Measurements from ENCODE around the gene CTAGE15. TPM values are rescaled to one million over a fixed set of nuclear protein-coding genes. Genes with fewer than 3 reads are reported as not detected.
"Not testable (repeated sequence)": the region's sequence is repeated elsewhere in the genome, so short reads cannot be mapped to it uniquely, and the experiment has no call there.

The CTAGE15 gene
- total and polyA plus RNA-seq, 3 experiments from 2014 or later: 0.29 to 0.44 TPM; not detected in 1

DNA sequence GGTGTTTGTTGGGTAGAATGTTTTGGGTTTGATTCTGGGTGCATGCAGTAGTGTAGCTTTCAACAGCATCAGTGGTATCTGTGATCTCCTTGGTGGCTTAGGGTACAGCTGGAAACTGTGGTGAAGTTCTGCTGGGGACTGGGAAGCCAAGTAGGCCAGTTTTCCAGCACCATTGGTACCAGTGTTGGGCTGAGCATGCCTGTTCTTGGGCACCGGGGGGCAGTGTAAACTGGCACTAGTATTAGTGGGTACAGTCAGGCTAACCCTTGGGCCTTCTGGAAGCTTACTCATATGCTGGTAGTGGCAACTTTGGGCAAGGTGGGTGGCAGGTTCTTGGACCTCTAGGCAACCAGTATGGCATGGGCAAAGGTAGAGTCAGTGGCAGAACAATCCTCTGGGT lies 15.6 kb upstream of the CTAGE15 start:
- H3K4me1 Mint-ChIP-seq; H3K27ac Mint-ChIP-seq; H3K27ac ChIP-seq (ENCODE audit: low read depth, low read length); CTCF ChIA-PET; H3K36me3 ChIP-seq (ENCODE audit: insufficient read depth, low read length); DNase-seq; H3K9me3 Mint-ChIP-seq; POLR2A ChIA-PET; H3K36me3 Mint-ChIP-seq; H3K4me3 Mint-ChIP-seq; H3K27me3 Mint-ChIP-seq; H3K4me3 ChIP-seq (ENCODE audit: low read length); H3K4me1 ChIP-seq (ENCODE audit: insufficient read depth, low read length); H3K27me3 ChIP-seq (ENCODE audit: insufficient read depth, low read length, poor library complexity, severe bottlenecking); H3K9me3 ChIP-seq (ENCODE audit: low read length): not testable (repeated sequence)

DNA sequence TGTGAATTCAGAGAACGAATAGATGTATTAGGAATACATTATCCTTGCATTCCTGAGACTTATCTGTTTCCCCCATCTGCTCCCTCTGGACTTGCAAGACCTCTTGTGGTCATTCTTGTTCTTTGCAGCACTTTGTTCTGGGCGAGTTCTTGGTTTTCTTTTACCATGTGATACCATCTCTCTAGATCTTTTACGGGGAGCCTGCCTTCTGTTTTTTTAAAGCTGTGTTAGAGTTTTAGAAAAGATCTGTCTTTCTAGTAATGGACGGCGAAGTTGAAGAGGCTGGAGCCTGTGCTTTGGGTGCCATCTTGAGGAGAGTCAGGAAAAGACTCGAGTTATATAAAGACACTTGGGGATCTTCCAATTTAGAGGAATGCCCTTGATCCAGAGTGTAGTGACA lies 8.3 kb upstream of the CTAGE15 start:
- H3K27ac ChIP-seq (ENCODE audit: low read depth, low read length); H3K4me1 Mint-ChIP-seq; H3K4me1 ChIP-seq (ENCODE audit: insufficient read depth, low read length); H3K36me3 ChIP-seq (ENCODE audit: insufficient read depth, low read length); CTCF ChIA-PET; H3K9me3 ChIP-seq (ENCODE audit: low read length); H3K27ac Mint-ChIP-seq; DNase-seq; H3K4me3 Mint-ChIP-seq; H3K4me3 ChIP-seq (ENCODE audit: low read length); H3K27me3 Mint-ChIP-seq; H3K27me3 ChIP-seq (ENCODE audit: insufficient read depth, low read length, poor library complexity, severe bottlenecking); H3K9me3 Mint-ChIP-seq; H3K36me3 Mint-ChIP-seq; POLR2A ChIA-PET: not testable (repeated sequence)

DNA sequence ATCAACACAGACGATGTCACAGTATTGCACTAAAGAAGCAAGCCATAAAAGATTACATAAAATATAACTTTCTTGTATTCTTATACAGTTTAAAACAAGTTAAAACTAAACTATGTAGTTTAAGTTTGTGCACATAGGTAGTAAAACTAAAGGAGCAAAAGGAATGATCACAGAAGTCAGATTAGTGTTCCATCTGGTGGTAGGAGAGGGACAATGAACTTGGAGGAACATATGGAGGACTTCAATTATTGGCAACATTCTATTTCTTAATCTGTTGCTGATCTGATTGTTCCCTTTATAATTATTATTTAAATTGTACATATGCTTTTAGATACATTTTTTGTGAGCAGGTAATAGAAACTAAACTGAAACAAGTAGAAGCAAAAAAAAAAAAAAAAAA lies 5.6 kb upstream of the CTAGE15 start:
- H3K4me1 ChIP-seq (ENCODE audit: insufficient read depth, low read length); H3K9me3 ChIP-seq (ENCODE audit: low read length); H3K27me3 Mint-ChIP-seq; H3K4me3 Mint-ChIP-seq; H3K36me3 Mint-ChIP-seq; H3K27me3 ChIP-seq (ENCODE audit: insufficient read depth, low read length, poor library complexity, severe bottlenecking); CTCF ChIA-PET; H3K27ac Mint-ChIP-seq; H3K4me3 ChIP-seq (ENCODE audit: low read length); H3K4me1 Mint-ChIP-seq; H3K9me3 Mint-ChIP-seq; DNase-seq; H3K36me3 ChIP-seq (ENCODE audit: insufficient read depth, low read length); POLR2A ChIA-PET; H3K27ac ChIP-seq (ENCODE audit: low read depth, low read length): not testable (repeated sequence)

DNA sequence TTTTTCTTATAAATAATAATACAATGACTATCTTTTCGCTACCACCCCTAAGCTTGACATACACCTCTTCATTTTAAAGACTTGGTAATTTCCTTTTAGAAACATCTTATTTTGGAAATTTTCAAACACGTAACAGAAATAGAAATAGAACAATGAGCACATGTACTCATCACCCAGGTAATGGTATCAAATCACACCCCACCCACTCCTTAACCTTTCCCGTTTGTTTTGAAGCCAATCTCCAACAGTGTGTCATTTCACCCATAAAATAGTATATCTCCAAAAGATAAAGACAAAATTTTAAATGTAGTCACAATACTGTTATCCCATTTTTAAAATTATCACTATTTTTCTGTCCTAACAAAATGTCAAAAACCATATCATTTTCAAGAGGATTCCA lies 16.6 kb downstream of the CTAGE15 start:
- H3K27me3 Mint-ChIP-seq; CTCF ChIA-PET; H3K9me3 ChIP-seq (ENCODE audit: low read length); H3K27ac ChIP-seq (ENCODE audit: low read depth, low read length); H3K9me3 Mint-ChIP-seq; H3K36me3 Mint-ChIP-seq; H3K4me3 Mint-ChIP-seq; H3K27ac Mint-ChIP-seq; H3K27me3 ChIP-seq (ENCODE audit: insufficient read depth, low read length, poor library complexity, severe bottlenecking); POLR2A ChIA-PET; DNase-seq; H3K4me3 ChIP-seq (ENCODE audit: low read length); H3K4me1 ChIP-seq (ENCODE audit: insufficient read depth, low read length); H3K36me3 ChIP-seq (ENCODE audit: insufficient read depth, low read length); H3K4me1 Mint-ChIP-seq: not testable (repeated sequence)

- H3K27me3 Mint-ChIP-seq; H3K36me3 Mint-ChIP-seq; H3K4me1 ChIP-seq (ENCODE audit: insufficient read depth, low read length); H3K4me1 Mint-ChIP-seq; H3K4me3 Mint-ChIP-seq; DNase-seq; CTCF ChIA-PET; H3K9me3 ChIP-seq (ENCODE audit: low read length); POLR2A ChIA-PET; H3K9me3 Mint-ChIP-seq; H3K4me3 ChIP-seq (ENCODE audit: low read length); H3K27ac ChIP-seq (ENCODE audit: low read depth, low read length); H3K27me3 ChIP-seq (ENCODE audit: insufficient read depth, low read length, poor library complexity, severe bottlenecking); H3K27ac Mint-ChIP-seq; H3K36me3 ChIP-seq (ENCODE audit: insufficient read depth, low read length): not testable (repeated sequence)
Observed at GRCh38 chr7:143589897-143590296, 18.3 kb downstream of the CTAGE15 start.

DNA sequence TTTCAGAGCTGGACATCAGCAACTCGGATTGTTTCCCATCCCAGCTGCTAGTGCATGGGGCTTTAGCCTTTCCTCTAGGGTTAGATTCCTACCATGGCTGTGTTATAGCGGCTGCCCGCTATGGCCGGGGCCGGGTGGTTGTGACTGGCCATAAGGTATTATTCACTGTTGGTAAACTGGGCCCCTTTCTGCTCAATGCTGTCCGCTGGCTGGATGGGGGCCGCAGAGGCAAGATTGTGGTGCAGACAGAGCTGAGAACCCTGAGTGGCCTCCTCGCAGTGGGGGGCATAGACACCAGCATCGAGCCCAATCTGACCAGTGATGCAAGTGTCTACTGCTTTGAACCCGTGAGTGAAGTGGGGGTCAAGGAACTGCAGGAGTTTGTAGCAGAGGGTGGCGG lies 26.5 kb downstream of the CTAGE15 start:
- H3K27ac ChIP-seq (ENCODE audit: low read depth, low read length); H3K36me3 ChIP-seq (ENCODE audit: insufficient read depth, low read length); POLR2A ChIA-PET; H3K27ac Mint-ChIP-seq; H3K36me3 Mint-ChIP-seq; H3K9me3 ChIP-seq (ENCODE audit: low read length); H3K4me1 Mint-ChIP-seq; H3K4me3 Mint-ChIP-seq; CTCF ChIA-PET; H3K27me3 ChIP-seq (ENCODE audit: insufficient read depth, low read length, poor library complexity, severe bottlenecking); H3K27me3 Mint-ChIP-seq; H3K4me1 ChIP-seq (ENCODE audit: insufficient read depth, low read length); H3K9me3 Mint-ChIP-seq; H3K4me3 ChIP-seq (ENCODE audit: low read length): not testable (repeated sequence)
- peak in 1 of 5 donors; percentile 33 for DNase-seq

GRCh38 chr7:143603549-143603948 lies 31.9 kb downstream of the CTAGE15 start:
- H3K27ac ChIP-seq (ENCODE audit: low read depth, low read length); H3K27me3 ChIP-seq (ENCODE audit: insufficient read depth, low read length, poor library complexity, severe bottlenecking); H3K27me3 Mint-ChIP-seq; H3K27ac Mint-ChIP-seq; H3K4me3 ChIP-seq (ENCODE audit: low read length); H3K36me3 ChIP-seq (ENCODE audit: insufficient read depth, low read length); CTCF ChIA-PET; DNase-seq; H3K4me3 Mint-ChIP-seq; H3K4me1 Mint-ChIP-seq; H3K9me3 ChIP-seq (ENCODE audit: low read length); H3K9me3 Mint-ChIP-seq; POLR2A ChIA-PET; H3K4me1 ChIP-seq (ENCODE audit: insufficient read depth, low read length); H3K36me3 Mint-ChIP-seq: not testable (repeated sequence)

DNA sequence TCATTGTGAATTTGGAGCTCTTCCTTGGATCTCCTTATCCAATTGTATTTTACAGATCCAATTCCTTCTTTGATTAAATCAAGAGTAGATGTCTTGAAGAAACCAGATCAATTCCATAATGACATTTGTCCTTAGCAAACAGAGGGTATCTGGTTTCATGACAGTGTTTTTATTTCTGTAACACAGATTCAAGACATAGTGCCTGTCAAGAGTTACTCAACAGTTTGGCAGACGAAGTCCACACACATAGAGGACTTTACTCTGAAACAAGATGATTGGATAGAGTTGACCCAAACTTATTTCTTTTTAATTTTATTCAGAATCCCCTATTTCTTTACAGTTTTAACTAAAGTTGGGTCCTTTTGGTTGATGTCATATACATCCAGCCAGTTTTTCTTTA lies 34.5 kb downstream of the CTAGE15 start:
- H3K4me3 Mint-ChIP-seq; H3K4me1 ChIP-seq (ENCODE audit: insufficient read depth, low read length); H3K4me1 Mint-ChIP-seq; H3K9me3 Mint-ChIP-seq; POLR2A ChIA-PET; H3K36me3 ChIP-seq (ENCODE audit: insufficient read depth, low read length); H3K27ac ChIP-seq (ENCODE audit: low read depth, low read length); H3K4me3 ChIP-seq (ENCODE audit: low read length); H3K27ac Mint-ChIP-seq; H3K36me3 Mint-ChIP-seq; H3K27me3 Mint-ChIP-seq; H3K9me3 ChIP-seq (ENCODE audit: low read length); H3K27me3 ChIP-seq (ENCODE audit: insufficient read depth, low read length, poor library complexity, severe bottlenecking); DNase-seq; CTCF ChIA-PET: not testable (repeated sequence)

GRCh38 chr7:143615545-143615944 lies 43.9 kb downstream of the CTAGE15 start:
- POLR2A ChIA-PET; DNase-seq; CTCF ChIA-PET; H3K4me1 ChIP-seq (ENCODE audit: insufficient read depth, low read length); H3K4me1 Mint-ChIP-seq; H3K36me3 Mint-ChIP-seq; H3K36me3 ChIP-seq (ENCODE audit: insufficient read depth, low read length); H3K27me3 Mint-ChIP-seq; H3K4me3 Mint-ChIP-seq; H3K4me3 ChIP-seq (ENCODE audit: low read length); H3K27me3 ChIP-seq (ENCODE audit: insufficient read depth, low read length, poor library complexity, severe bottlenecking); H3K9me3 Mint-ChIP-seq; H3K27ac Mint-ChIP-seq; H3K9me3 ChIP-seq (ENCODE audit: low read length); H3K27ac ChIP-seq (ENCODE audit: low read depth, low read length): not testable (repeated sequence)
